ENCODE data around the gene MRFAP1L1. TPM values are rescaled to one million over a fixed set of nuclear protein-coding genes. Genes with fewer than 3 reads are reported as not detected.

The MRFAP1L1 gene
- polyA plus RNA-seq, 1 donor (not counting 4 experiments of a cell fraction or from before 2014, with no cell fraction given) = 77.9 TPM

DNA sequence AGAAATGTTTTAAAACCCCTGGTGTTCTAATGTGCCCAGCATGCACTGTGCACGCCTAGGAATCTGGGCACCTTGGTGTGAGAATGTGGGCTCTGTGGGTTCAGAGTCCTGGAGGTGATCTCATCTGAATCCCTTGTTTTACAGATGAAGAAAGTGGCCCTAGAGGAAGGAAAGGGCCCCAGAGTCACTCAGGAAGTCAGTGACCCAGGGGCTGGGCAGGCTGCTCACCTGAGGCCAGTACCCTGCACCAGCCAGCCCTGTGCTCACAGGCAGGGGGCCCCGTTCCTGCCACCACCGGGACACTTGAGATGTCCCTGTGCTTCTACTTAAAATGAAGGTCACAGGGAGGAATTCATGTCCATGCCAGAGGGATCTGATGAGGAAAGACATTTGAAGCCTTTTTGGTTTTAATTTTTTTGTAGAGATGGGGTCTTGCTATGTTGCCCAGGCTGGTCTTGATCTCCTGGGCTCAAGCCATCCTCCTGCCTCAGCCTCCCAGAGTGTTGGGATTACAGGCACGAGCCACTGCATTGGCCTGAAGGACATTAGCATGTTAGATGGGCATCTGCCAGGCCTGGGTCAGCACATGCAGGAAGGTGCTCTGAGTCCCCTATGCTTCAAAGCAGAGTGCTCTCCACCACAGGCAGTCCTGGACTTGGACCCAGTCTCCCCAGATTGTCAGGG, 23.4 kb downstream of the MRFAP1L1 start:
- Histone ChIP-seq H3K36me3 (ENCODE audit: control insufficient read depth in 2 of 2, extremely low read depth in 1 of 2, insufficient read depth in 2 of 2, low read length in 2 of 2) (no peaks in the 10 kb centered on the region), H3K9me1 (ENCODE audit: control insufficient read depth, extremely low read depth, insufficient read depth, low read length) (no peaks in the 10 kb centered on the region), H3K4me3 (ENCODE audit: control insufficient read depth in 2 of 3, extremely low read depth in 1 of 3, insufficient read depth in 2 of 3, low read depth in 1 of 3, low read length in 3 of 3) (no peak overlapping the region), H3K27ac (ENCODE audit: control insufficient read depth, insufficient read depth, low read length) (no peak overlapping the region), H3K4me2 (ENCODE audit: control insufficient read depth, extremely low read depth, insufficient read depth, low read depth, low read length) (no peak overlapping the region), H3K27me3 (ENCODE audit: control insufficient read depth, extremely low read depth, insufficient read depth, low read length) (no peaks in the 10 kb centered on the region), H4K20me1 (ENCODE audit: control insufficient read depth, extremely low read depth, insufficient read depth, low read length) (no peaks in the 10 kb centered on the region), H3K9me3 (ENCODE audit: control insufficient read depth, low read depth, low read length) (no peaks in the 10 kb centered on the region), H2AFZ (ENCODE audit: control insufficient read depth, low read length) (no peak overlapping the region), H3K4me1 (ENCODE audit: control insufficient read depth, extremely low read depth, insufficient read depth, low read length) (peaks cover 17% of the 10 kb centered on the region), H3K79me2 (ENCODE audit: control insufficient read depth, insufficient read depth, low read length) (no peaks in the 10 kb centered on the region), H3K9ac (ENCODE audit: control insufficient read depth, extremely low read depth, insufficient read depth, low read length) (no peak overlapping the region)
- TF ChIP-seq, protein P1, sequence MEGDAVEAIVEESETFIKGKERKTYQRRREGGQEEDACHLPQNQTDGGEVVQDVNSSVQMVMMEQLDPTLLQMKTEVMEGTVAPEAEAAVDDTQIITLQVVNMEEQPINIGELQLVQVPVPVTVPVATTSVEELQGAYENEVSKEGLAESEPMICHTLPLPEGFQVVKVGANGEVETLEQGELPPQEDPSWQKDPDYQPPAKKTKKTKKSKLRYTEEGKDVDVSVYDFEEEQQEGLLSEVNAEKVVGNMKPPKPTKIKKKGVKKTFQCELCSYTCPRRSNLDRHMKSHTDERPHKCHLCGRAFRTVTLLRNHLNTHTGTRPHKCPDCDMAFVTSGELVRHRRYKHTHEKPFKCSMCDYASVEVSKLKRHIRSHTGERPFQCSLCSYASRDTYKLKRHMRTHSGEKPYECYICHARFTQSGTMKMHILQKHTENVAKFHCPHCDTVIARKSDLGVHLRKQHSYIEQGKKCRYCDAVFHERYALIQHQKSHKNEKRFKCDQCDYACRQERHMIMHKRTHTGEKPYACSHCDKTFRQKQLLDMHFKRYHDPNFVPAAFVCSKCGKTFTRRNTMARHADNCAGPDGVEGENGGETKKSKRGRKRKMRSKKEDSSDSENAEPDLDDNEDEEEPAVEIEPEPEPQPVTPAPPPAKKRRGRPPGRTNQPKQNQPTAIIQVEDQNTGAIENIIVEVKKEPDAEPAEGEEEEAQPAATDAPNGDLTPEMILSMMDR (optimal IDR thresholded peaks at IDR 0.05 in 1 of 3, IDR thresholded peaks at IDR 0.05 in 1 of 3, conservative IDR thresholded peaks at IDR 0.05 in 1 of 3; ENCODE audit: extremely low read depth in 1 of 3, insufficient read depth in 2 of 3, low read length in 3 of 3) = no peak
- TF ChIP-seq EZH2 (IDR thresholded peaks at IDR 0.05; ENCODE audit: low read length) = no peak
- DNase-seq (ENCODE audit: low read depth, low spot score) (no peak), FAIRE-seq (no peak)
- dilution Hi-C loops (cut with MboI; ENCODE audit: extremely low pct_ligation_motif_present, low sequenced_read_pairs) = no loop called here

DNA sequence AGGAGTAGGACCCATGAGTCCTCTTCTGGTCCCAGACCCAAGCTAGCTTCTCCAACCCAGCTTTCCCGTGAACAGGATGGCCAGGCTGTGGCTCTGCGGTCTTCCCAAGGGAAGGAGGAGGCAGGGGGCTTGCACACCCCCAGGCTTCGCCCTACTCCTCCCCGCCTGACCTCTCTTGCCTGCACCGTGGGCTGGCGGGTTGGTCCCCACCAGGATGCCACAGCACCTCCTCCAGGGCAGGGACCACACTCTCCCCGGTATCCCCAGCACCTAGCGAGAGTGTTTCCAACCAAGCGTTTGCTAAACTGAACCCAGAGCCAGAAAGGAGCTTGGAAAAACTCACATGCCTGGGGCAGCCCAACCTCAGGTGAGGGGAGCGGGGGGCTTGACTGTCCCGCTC, 25.0 kb downstream of the MRFAP1L1 start:
- Histone ChIP-seq H3K79me2 (ENCODE audit: control insufficient read depth, insufficient read depth, low read length) (no peaks in the 10 kb centered on the region), H2AFZ (ENCODE audit: control insufficient read depth, low read length) (no peak overlapping the region), H3K4me3 (ENCODE audit: control insufficient read depth in 2 of 3, extremely low read depth in 1 of 3, insufficient read depth in 2 of 3, low read depth in 1 of 3, low read length in 3 of 3) (no peak overlapping the region), H3K27ac (ENCODE audit: control insufficient read depth, insufficient read depth, low read length) (no peak overlapping the region), H3K9ac (ENCODE audit: control insufficient read depth, extremely low read depth, insufficient read depth, low read length) (no peak overlapping the region), H3K4me2 (ENCODE audit: control insufficient read depth, extremely low read depth, insufficient read depth, low read depth, low read length) (no peak overlapping the region), H3K36me3 (ENCODE audit: control insufficient read depth in 2 of 2, extremely low read depth in 1 of 2, insufficient read depth in 2 of 2, low read length in 2 of 2) (no peaks in the 10 kb centered on the region), H3K9me3 (ENCODE audit: control insufficient read depth, low read depth, low read length) (no peaks in the 10 kb centered on the region), H3K27me3 (ENCODE audit: control insufficient read depth, extremely low read depth, insufficient read depth, low read length) (no peaks in the 10 kb centered on the region), H4K20me1 (ENCODE audit: control insufficient read depth, extremely low read depth, insufficient read depth, low read length) (no peaks in the 10 kb centered on the region), H3K9me1 (ENCODE audit: control insufficient read depth, extremely low read depth, insufficient read depth, low read length) (no peaks in the 10 kb centered on the region), H3K4me1 (ENCODE audit: control insufficient read depth, extremely low read depth, insufficient read depth, low read length) (peaks cover 17% of the 10 kb centered on the region)
- DNase-seq (ENCODE audit: low read depth, low spot score) (no peak), FAIRE-seq (no peak)
- dilution Hi-C loops (cut with MboI; ENCODE audit: extremely low pct_ligation_motif_present, low sequenced_read_pairs) = no loop called here
- no peak for TF ChIP-seq EZH2 (IDR thresholded peaks at IDR 0.05; ENCODE audit: low read length)
- TF ChIP-seq, protein P1 (optimal IDR thresholded peaks at IDR 0.05 in 1 of 3, IDR thresholded peaks at IDR 0.05 in 1 of 3, conservative IDR thresholded peaks at IDR 0.05 in 1 of 3; ENCODE audit: extremely low read depth in 1 of 3, insufficient read depth in 2 of 3, low read length in 3 of 3) = no peak

All from keratinocyte (primary cell).